Activated CD4-positive, alpha-beta T cell treated with anti-CD3 and anti-CD28 coated beads, Interleukin-2, amount 10 ng/mL, durations not matched to agents 24 days and 14 days (primary cell): ENCODE results near the gene DDAH1. TPM values are rescaled to one million over a fixed set of nuclear protein-coding genes. Genes with fewer than 3 reads are reported as not detected.

ENCODE experiments used
- DNase-seq: peaks from one replicate; pipeline ENCODE4 v3.0.0; 2022
- H3K27ac Mint-ChIP-seq: one replicate; pipeline ENCODE4 v1.8.0; 2022; ENCODE audit warnings: mild to moderate bottlenecking, mixed read lengths
- H3K27me3 Mint-ChIP-seq: one replicate; pipeline ENCODE4 v1.8.0; 2022; ENCODE audit warnings: mixed read lengths
- H3K36me3 Mint-ChIP-seq: one replicate; pipeline ENCODE4 v1.8.0; 2022; ENCODE audit warnings: low read depth, mild to moderate bottlenecking, mixed read lengths
- H3K4me1 Mint-ChIP-seq: one replicate; pipeline ENCODE4 v1.8.0; 2021; ENCODE audit warnings: mixed read lengths
- H3K4me3 Mint-ChIP-seq: one replicate; pipeline ENCODE4 v1.8.0; 2022; ENCODE audit warnings: mild to moderate bottlenecking, moderate library complexity, mixed read lengths
- H3K9me3 Mint-ChIP-seq: one replicate; pipeline ENCODE4 v1.8.0; 2021; ENCODE audit warnings: mixed read lengths
- intact Hi-C: fragments of 100-400 bp; cut with micrococcal nuclease; formaldehyde crosslinking; loops from one replicate; pipeline ENCODE4 v1.15.1; 2023
- total RNA-seq: library from RNA; stranded (reverse); gene quantifications from 2 replicates; pipeline ENCODE4 v1.2.3, GENCODE V29; 2022

Gene DDAH1
- total RNA-seq, 1 donor from 2014 or later = not detected

- intact Hi-C loops = no loop called here
- no peak for DNase-seq
- no peaks in the 10 kb centered on the region for H3K4me1 Mint-ChIP-seq
- H3K27ac Mint-ChIP-seq = no peak overlapping the region
- H3K9me3 Mint-ChIP-seq = no peaks in the 10 kb centered on the region
- no peak overlapping the region for H3K4me3 Mint-ChIP-seq
- peaks cover 2% of the 10 kb centered on the region for H3K27me3 Mint-ChIP-seq
- H3K36me3 Mint-ChIP-seq = no peaks in the 10 kb centered on the region
Measured at GRCh38 chr1:85386068-85386722, 78.8 kb downstream of the DDAH1 start.

GRCh38 chr1:85379203-85380136 lies 85.5 kb downstream of the DDAH1 start:
- H3K4me3 Mint-ChIP-seq = no peak overlapping the region
- H3K27ac Mint-ChIP-seq = no peak overlapping the region
- H3K4me1 Mint-ChIP-seq = no peaks in the 10 kb centered on the region
- intact Hi-C loops = no loop called here
- no peaks in the 10 kb centered on the region for H3K9me3 Mint-ChIP-seq
- peaks cover 5% of the 10 kb centered on the region for H3K27me3 Mint-ChIP-seq
- no peak for DNase-seq
- no peaks in the 10 kb centered on the region for H3K36me3 Mint-ChIP-seq

GRCh38 chr1:85378534-85378933 lies 86.4 kb downstream of the DDAH1 start:
- intact Hi-C loops = no loop called here
- H3K9me3 Mint-ChIP-seq = no peaks in the 10 kb centered on the region
- no peaks in the 10 kb centered on the region for H3K4me1 Mint-ChIP-seq
- H3K36me3 Mint-ChIP-seq = no peaks in the 10 kb centered on the region
- peaks cover 8% of the 10 kb centered on the region for H3K27me3 Mint-ChIP-seq
- no peak overlapping the region for H3K4me3 Mint-ChIP-seq
- no peak for DNase-seq
- no peak overlapping the region for H3K27ac Mint-ChIP-seq

GRCh38 chr1:85376356-85376755 lies 88.6 kb downstream of the DDAH1 start:
- Mint-ChIP-seq H3K27ac (no peak overlapping the region), H3K9me3 (no peaks in the 10 kb centered on the region), H3K27me3 (peaks cover 12% of the 10 kb centered on the region), H3K4me1 (no peaks in the 10 kb centered on the region), H3K36me3 (no peaks in the 10 kb centered on the region), H3K4me3 (no peak overlapping the region)
- intact Hi-C loops = no loop called here
- DNase-seq = no peak

GRCh38 chr1:85375493-85375892 lies 89.5 kb downstream of the DDAH1 start:
- H3K27ac Mint-ChIP-seq = no peak overlapping the region
- H3K36me3 Mint-ChIP-seq = no peaks in the 10 kb centered on the region
- no peaks in the 10 kb centered on the region for H3K4me1 Mint-ChIP-seq
- intact Hi-C loops = no loop called here
- no peak for DNase-seq
- H3K9me3 Mint-ChIP-seq = no peaks in the 10 kb centered on the region
- H3K4me3 Mint-ChIP-seq = no peak overlapping the region
- H3K27me3 Mint-ChIP-seq = peaks cover 14% of the 10 kb centered on the region

GRCh38 chr1:85374160-85374559 lies 90.8 kb downstream of the DDAH1 start:
- Mint-ChIP-seq H3K27ac (no peak overlapping the region), H3K27me3 (peaks cover 17% of the 10 kb centered on the region), H3K36me3 (no peaks in the 10 kb centered on the region), H3K4me3 (no peak overlapping the region), H3K4me1 (no peaks in the 10 kb centered on the region), H3K9me3 (no peaks in the 10 kb centered on the region)
- no peak for DNase-seq
- intact Hi-C loops = no loop called here

GRCh38 chr1:85373378-85373708 lies 91.6 kb downstream of the DDAH1 start:
- no peaks in the 10 kb centered on the region for H3K36me3 Mint-ChIP-seq
- H3K9me3 Mint-ChIP-seq = no peaks in the 10 kb centered on the region
- H3K27ac Mint-ChIP-seq = no peak overlapping the region
- DNase-seq = no peak
- H3K4me1 Mint-ChIP-seq = no peaks in the 10 kb centered on the region
- H3K27me3 Mint-ChIP-seq = peaks cover 17% of the 10 kb centered on the region
- H3K4me3 Mint-ChIP-seq = no peak overlapping the region
- intact Hi-C loops = no loop called here

GRCh38 chr1:85372683-85373377 lies 92.1 kb downstream of the DDAH1 start:
- Mint-ChIP-seq H3K4me1 (no peaks in the 10 kb centered on the region), H3K27me3 (peaks cover 17% of the 10 kb centered on the region), H3K4me3 (no peak overlapping the region), H3K27ac (no peak overlapping the region), H3K36me3 (no peaks in the 10 kb centered on the region), H3K9me3 (no peaks in the 10 kb centered on the region)
- no peak for DNase-seq
- intact Hi-C loops = no loop called here

- no peak for DNase-seq
- Mint-ChIP-seq H3K36me3 (no peaks in the 10 kb centered on the region), H3K4me1 (no peaks in the 10 kb centered on the region), H3K27me3 (peaks cover 19% of the 10 kb centered on the region), H3K9me3 (no peaks in the 10 kb centered on the region), H3K27ac (no peak overlapping the region), H3K4me3 (no peak overlapping the region)
- intact Hi-C loops = no loop called here
Measured at GRCh38 chr1:85371021-85371420, 93.9 kb downstream of the DDAH1 start.

- intact Hi-C loops = no loop called here
- H3K4me3 Mint-ChIP-seq = no peak overlapping the region
- no peaks in the 10 kb centered on the region for H3K4me1 Mint-ChIP-seq
- DNase-seq = no peak
- peaks cover 14% of the 10 kb centered on the region for H3K27me3 Mint-ChIP-seq
- H3K27ac Mint-ChIP-seq = no peak overlapping the region
- H3K9me3 Mint-ChIP-seq = no peaks in the 10 kb centered on the region
- no peaks in the 10 kb centered on the region for H3K36me3 Mint-ChIP-seq
Measured at GRCh38 chr1:85368073-85368770, 96.7 kb downstream of the DDAH1 start.

GRCh38 chr1:85366391-85367170 lies 98.4 kb downstream of the DDAH1 start:
- intact Hi-C loops = no loop called here
- no peaks in the 10 kb centered on the region for H3K36me3 Mint-ChIP-seq
- H3K27ac Mint-ChIP-seq = no peak overlapping the region
- H3K27me3 Mint-ChIP-seq = peaks cover 13% of the 10 kb centered on the region
- DNase-seq = no peak
- no peak overlapping the region for H3K4me3 Mint-ChIP-seq
- no peaks in the 10 kb centered on the region for H3K4me1 Mint-ChIP-seq
- no peaks in the 10 kb centered on the region for H3K9me3 Mint-ChIP-seq

GRCh38 chr1:85365851-85366250 lies 99.1 kb downstream of the DDAH1 start:
- Mint-ChIP-seq H3K36me3 (no peaks in the 10 kb centered on the region), H3K4me1 (no peaks in the 10 kb centered on the region), H3K27ac (no peak overlapping the region), H3K27me3 (peaks cover 16% of the 10 kb centered on the region), H3K9me3 (no peaks in the 10 kb centered on the region), H3K4me3 (no peak overlapping the region)
- intact Hi-C loops = no loop called here
- no peak for DNase-seq

- no peaks in the 10 kb centered on the region for H3K4me1 Mint-ChIP-seq
- H3K9me3 Mint-ChIP-seq = no peaks in the 10 kb centered on the region
- H3K27me3 Mint-ChIP-seq = peaks cover 17% of the 10 kb centered on the region
- no peak overlapping the region for H3K27ac Mint-ChIP-seq
- no peaks in the 10 kb centered on the region for H3K36me3 Mint-ChIP-seq
- DNase-seq = no peak
- no peak overlapping the region for H3K4me3 Mint-ChIP-seq
- intact Hi-C loops = no loop called here
Measured at GRCh38 chr1:85363521-85363920, 101.4 kb downstream of the DDAH1 start.
